Panc1 (cell line): ENCODE results near the gene ASAP2. TPM values are rescaled to one million over a fixed set of nuclear protein-coding genes. Genes with fewer than 3 reads are reported as not detected.

Experiments
- ATAC-seq: fragments of 200-7000 bp; cut with Tn5 transposase; 2 replicates; pipeline ENCODE4 v1.9.1; 2020; ENCODE audit warnings: mild to moderate bottlenecking, moderate library complexity
- BruUV-seq: library from RNA; stranded (reverse); fragments of 400-500 nt; replicated peaks from 2 replicates; lab custom pipeline; 2021; lab: Mats Ljungman, UMichigan
- CTCF ChIA-PET: fragments of 300-600 bp; sonication (Branson Sonifier 250); formaldehyde crosslinking; loops from one replicate; lab custom pipeline; 2022; ENCODE audit warnings: antibody characterized with exemption; lab: Charles Lee
- POLR2A ChIA-PET: fragments of 300-600 bp; sonication (Branson Sonifier 250); formaldehyde crosslinking; loops from one replicate; lab custom pipeline; 2022; ENCODE audit warnings: antibody characterized with exemption; lab: Charles Lee
- DNase-seq: peaks from one replicate; pipeline ENCODE4 v3.0.0-alpha.2; 2010; ENCODE audit warnings: low read depth, low spot score
- H3K27ac ChIP-seq: 2 replicates; pipeline ENCODE4 v1.5.1; 2011; ENCODE audit warnings: mild to moderate bottlenecking, low read length, inconsistent platforms
- H3K27me3 ChIP-seq: fragments of 200-500 bp; sonication (Bioruptor generic); 2 replicates; pipeline ENCODE4 v1.6.0; 2014; ENCODE audit warnings: low read length, inconsistent platforms; ENCODE audit not compliant: control insufficient read depth, insufficient read depth
- H3K36me3 ChIP-seq: fragments of 200-500 bp; sonication (Bioruptor generic); 2 replicates; pipeline ENCODE4 v1.5.1; 2014; ENCODE audit warnings: inconsistent platforms, mild to moderate bottlenecking, low read length, moderate library complexity; ENCODE audit not compliant: control insufficient read depth, insufficient read depth
- H3K4me1 ChIP-seq: 2 replicates; pipeline ENCODE4 v1.5.1; 2011; ENCODE audit warnings: inconsistent platforms, mild to moderate bottlenecking, low read length, moderate library complexity; ENCODE audit not compliant: control insufficient read depth, insufficient read depth
- H3K4me3 ChIP-seq, 2 experiments: 2 replicates each; pipeline ENCODE4 v1.5.1; 2011 to 2012; ENCODE audit warnings: low read depth in 2 of 2, low read length in 2 of 2, mild to moderate bottlenecking in 2 of 2, inconsistent platforms in 1 of 2, moderate library complexity in 1 of 2
- H3K9me3 ChIP-seq: fragments of 200-500 bp; sonication (Bioruptor generic); 2 replicates; pipeline ENCODE4 v1.5.1; 2014; ENCODE audit warnings: low read depth, mild to moderate bottlenecking, inconsistent platforms, low read length, moderate library complexity; ENCODE audit not compliant: control insufficient read depth, insufficient read depth
- POLR2AphosphoS5 ChIP-seq: IDR thresholded peaks from 2 replicates; pipeline ENCODE4 v1.6.1; 2012; ENCODE audit warnings: mild to moderate bottlenecking, low read depth, low read length, moderate library complexity
- SIN3A ChIP-seq: IDR thresholded peaks from 2 replicates; pipeline ENCODE4 v1.6.1; 2012; ENCODE audit warnings: low read depth, mild to moderate bottlenecking, low read length, moderate library complexity, borderline replicate concordance; ENCODE audit not compliant: insufficient read depth
- TCF7L2 ChIP-seq: IDR thresholded peaks from 2 replicates; pipeline ENCODE4 v1.6.1; 2011; ENCODE audit warnings: mild to moderate bottlenecking, low read depth, low read length, inconsistent platforms
- in situ Hi-C: cut with HindIII; loops from 2 replicates; pipeline ENCODE4 v1.10.0; 2016; ENCODE audit warnings: low sequenced_read_pairs, low pct_unique_long_range_greater_than_20kb
- intact Hi-C: fragments of 100-400 bp; cut with micrococcal nuclease; formaldehyde crosslinking; loops from one replicate; pipeline ENCODE4 v1.10.0; 2022; ENCODE audit not compliant: unreplicated experiment
- total RNA-seq: library from RNA; stranded (reverse); gene quantifications from one replicate; pipeline ENCODE4 v1.2.1, GENCODE V29; 2021; ENCODE audit not compliant: unreplicated experiment
- TF ChIP-seq, protein P1 (sequence below): fragments of 450-650 bp; IDR thresholded peaks from 2 replicates; pipeline ENCODE4 v1.5.1; 2017; ENCODE audit warnings: mild to moderate bottlenecking
- TF ChIP-seq, protein P2 (sequence below), 2 experiments: IDR thresholded peaks; 2 replicates each; pipeline ENCODE4 v1.6.1; 2011 to 2012; ENCODE audit warnings: low read depth in 2 of 2, control low read depth in 1 of 2, low read length in 1 of 2, mild to moderate bottlenecking in 1 of 2, moderate library complexity in 1 of 2; ENCODE audit not compliant: insufficient read depth in 1 of 2

ASAP2 gene
- total RNA-seq, 1 experiment from 2014 or later, result 107 TPM

DNA sequence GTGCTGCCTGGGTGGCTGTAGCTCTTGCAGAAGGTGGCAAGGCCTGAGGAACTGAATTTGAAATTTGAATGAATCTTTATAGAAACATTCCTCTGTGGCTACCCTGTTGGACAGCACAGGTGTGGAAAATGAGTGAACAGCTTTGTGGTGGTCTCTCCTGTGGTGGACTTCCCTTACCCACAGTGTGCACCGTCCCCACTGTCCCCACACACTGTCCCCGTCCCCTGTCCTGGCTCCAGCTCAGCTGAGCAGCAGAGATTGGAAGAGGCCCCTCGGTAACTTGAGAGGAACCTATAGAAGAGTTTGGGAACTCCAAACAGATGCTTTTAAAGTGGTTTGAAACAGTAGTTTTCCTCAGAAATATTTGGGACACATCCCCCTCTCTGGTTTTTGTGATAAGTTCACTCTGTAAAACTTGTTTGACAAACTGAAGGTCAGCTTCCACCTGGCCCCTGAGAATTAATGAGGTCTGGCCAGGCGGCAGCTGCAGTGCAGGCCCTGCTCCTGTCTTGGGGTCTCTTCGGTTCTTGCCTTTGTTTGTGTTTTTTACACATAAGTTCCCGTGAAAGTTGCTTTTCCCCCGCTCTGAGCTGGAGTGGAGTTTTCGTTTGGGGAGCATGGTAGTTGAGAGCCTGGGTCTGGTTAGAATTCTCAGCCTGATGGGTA lies 63.2 kb downstream of the ASAP2 start:
- intact Hi-C loops, result no loop called here
- Histone ChIP-seq H3K27me3 (no peaks in the 10 kb centered on the region), H3K27ac (peak overlapping the region; percentile 71), H3K4me1 (peaks cover 50% of the 10 kb centered on the region), H3K36me3 (no peaks in the 10 kb centered on the region), H3K9me3 (no peaks in the 10 kb centered on the region), H3K4me3 (no peak overlapping the region)
- TF ChIP-seq, protein P1, sequence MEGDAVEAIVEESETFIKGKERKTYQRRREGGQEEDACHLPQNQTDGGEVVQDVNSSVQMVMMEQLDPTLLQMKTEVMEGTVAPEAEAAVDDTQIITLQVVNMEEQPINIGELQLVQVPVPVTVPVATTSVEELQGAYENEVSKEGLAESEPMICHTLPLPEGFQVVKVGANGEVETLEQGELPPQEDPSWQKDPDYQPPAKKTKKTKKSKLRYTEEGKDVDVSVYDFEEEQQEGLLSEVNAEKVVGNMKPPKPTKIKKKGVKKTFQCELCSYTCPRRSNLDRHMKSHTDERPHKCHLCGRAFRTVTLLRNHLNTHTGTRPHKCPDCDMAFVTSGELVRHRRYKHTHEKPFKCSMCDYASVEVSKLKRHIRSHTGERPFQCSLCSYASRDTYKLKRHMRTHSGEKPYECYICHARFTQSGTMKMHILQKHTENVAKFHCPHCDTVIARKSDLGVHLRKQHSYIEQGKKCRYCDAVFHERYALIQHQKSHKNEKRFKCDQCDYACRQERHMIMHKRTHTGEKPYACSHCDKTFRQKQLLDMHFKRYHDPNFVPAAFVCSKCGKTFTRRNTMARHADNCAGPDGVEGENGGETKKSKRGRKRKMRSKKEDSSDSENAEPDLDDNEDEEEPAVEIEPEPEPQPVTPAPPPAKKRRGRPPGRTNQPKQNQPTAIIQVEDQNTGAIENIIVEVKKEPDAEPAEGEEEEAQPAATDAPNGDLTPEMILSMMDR, result no peak
- TF ChIP-seq POLR2AphosphoS5 (no peak), TCF7L2 (no peak), SIN3A (no peak)
- ChIA-PET POLR2A (interaction anchor here (0.6 kb wide), 1 partner anchor 57 kb away, joined by 3 read pairs; no protein-coding TSS in a partner anchor), CTCF (no interaction called here)
- no TSS peak for BruUV-seq
- ATAC-seq, result peak; percentile 38; the same call in 1 of the 2 replicates
- in situ Hi-C loops, result no loop called here
- no peak for DNase-seq

DNA sequence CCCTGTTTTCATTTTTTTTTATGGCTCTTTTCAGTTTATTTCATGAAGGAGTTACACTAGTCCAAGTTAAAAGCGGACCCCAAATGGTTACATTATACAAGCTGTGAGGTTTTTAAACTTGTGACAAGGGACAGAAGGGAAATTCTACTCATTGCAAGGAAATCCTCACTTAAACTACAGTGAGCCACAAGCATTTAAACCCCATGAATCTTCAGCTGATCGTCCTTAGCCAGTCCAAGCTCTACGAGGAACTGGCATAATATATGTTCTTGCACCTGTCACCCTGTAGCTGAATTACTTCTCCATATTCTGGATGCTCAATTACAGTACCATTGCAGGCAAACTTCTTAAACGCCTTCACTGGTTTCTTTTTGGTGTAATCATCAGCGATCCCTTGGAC lies 64.5 kb downstream of the ASAP2 start:
- Histone ChIP-seq H3K36me3 (no peaks in the 10 kb centered on the region), H3K4me1 (peaks cover 57% of the 10 kb centered on the region), H3K4me3 (no peak overlapping the region), H3K9me3 (no peaks in the 10 kb centered on the region), H3K27ac (no peak overlapping the region), H3K27me3 (no peaks in the 10 kb centered on the region)
- no peak for DNase-seq
- in situ Hi-C loops, result no loop called here
- ATAC-seq, result no peak
- BruUV-seq, result no TSS peak
- intact Hi-C loops, result no loop called here
- TF ChIP-seq, protein P2, sequence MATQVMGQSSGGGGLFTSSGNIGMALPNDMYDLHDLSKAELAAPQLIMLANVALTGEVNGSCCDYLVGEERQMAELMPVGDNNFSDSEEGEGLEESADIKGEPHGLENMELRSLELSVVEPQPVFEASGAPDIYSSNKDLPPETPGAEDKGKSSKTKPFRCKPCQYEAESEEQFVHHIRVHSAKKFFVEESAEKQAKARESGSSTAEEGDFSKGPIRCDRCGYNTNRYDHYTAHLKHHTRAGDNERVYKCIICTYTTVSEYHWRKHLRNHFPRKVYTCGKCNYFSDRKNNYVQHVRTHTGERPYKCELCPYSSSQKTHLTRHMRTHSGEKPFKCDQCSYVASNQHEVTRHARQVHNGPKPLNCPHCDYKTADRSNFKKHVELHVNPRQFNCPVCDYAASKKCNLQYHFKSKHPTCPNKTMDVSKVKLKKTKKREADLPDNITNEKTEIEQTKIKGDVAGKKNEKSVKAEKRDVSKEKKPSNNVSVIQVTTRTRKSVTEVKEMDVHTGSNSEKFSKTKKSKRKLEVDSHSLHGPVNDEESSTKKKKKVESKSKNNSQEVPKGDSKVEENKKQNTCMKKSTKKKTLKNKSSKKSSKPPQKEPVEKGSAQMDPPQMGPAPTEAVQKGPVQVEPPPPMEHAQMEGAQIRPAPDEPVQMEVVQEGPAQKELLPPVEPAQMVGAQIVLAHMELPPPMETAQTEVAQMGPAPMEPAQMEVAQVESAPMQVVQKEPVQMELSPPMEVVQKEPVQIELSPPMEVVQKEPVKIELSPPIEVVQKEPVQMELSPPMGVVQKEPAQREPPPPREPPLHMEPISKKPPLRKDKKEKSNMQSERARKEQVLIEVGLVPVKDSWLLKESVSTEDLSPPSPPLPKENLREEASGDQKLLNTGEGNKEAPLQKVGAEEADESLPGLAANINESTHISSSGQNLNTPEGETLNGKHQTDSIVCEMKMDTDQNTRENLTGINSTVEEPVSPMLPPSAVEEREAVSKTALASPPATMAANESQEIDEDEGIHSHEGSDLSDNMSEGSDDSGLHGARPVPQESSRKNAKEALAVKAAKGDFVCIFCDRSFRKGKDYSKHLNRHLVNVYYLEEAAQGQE (IDR thresholded peaks at IDR 0.05; ENCODE audit: insufficient read depth in 1 of 2, low read depth in 2 of 2, low read length in 1 of 2), result no peak
- TF ChIP-seq POLR2AphosphoS5, result no peak
- TF ChIP-seq, protein P1, result no peak
- TF ChIP-seq SIN3A, result no peak
- no peak for TF ChIP-seq TCF7L2
- CTCF ChIA-PET, result no interaction called here
- POLR2A ChIA-PET, result no interaction called here
